GM23338 (cell line): ENCODE results near the gene ENPP4. TPM values are rescaled to one million over a fixed set of nuclear protein-coding genes. Genes with fewer than 3 reads are reported as not detected.

Source experiments
- ATAC-seq: fragments of 200-7000 bp; cut with Tn5 transposase; 3 replicates; pipeline ENCODE4 v1.9.1; 2020
- DNase-seq: peaks from one replicate; pipeline ENCODE4 v3.0.0-alpha.2; 2015; ENCODE audit warnings: low spot score
- H2AFZ ChIP-seq: fragments of 200-600 bp; sonication (generic); 2 replicates; pipeline ENCODE4 v1.8.0; 2016; ENCODE audit warnings: antibody characterized with exemption, mild to moderate bottlenecking, moderate library complexity
- H3F3A ChIP-seq: fragments of 200-600 bp; sonication (generic); replicated peaks from 2 replicates; pipeline ENCODE4 v1.8.0; 2017; ENCODE audit warnings: antibody characterized with exemption, mixed run types, low read depth
- H3K27ac ChIP-seq: fragments of 200-600 bp; sonication (generic); 2 replicates; pipeline ENCODE4 v1.6.1; 2016; ENCODE audit warnings: low read depth
- H3K27me3 ChIP-seq: fragments of 200-600 bp; sonication (generic); 2 replicates; pipeline ENCODE4 v1.8.0; 2016; ENCODE audit warnings: mild to moderate bottlenecking, mixed run types, moderate library complexity; ENCODE audit not compliant: insufficient read depth
- H3K36me3 ChIP-seq: fragments of 200-600 bp; sonication (generic); 2 replicates; pipeline ENCODE4 v1.8.0; 2016; ENCODE audit warnings: mild to moderate bottlenecking; ENCODE audit not compliant: insufficient read depth
- H3K4me1 ChIP-seq: fragments of 200-600 bp; sonication (generic); 2 replicates; pipeline ENCODE4 v1.8.0; 2016; ENCODE audit warnings: mild to moderate bottlenecking, moderate library complexity; ENCODE audit not compliant: insufficient read depth
- H3K4me2 ChIP-seq: fragments of 200-600 bp; sonication (generic); 2 replicates; pipeline ENCODE4 v1.7.1; 2017; ENCODE audit warnings: mixed run types
- H3K4me3 ChIP-seq: fragments of 200-600 bp; sonication (generic); 2 replicates; pipeline ENCODE4 v1.6.1; 2016; ENCODE audit warnings: mixed run types
- H3K79me2 ChIP-seq: fragments of 200-600 bp; sonication (generic); replicated peaks from 2 replicates; pipeline ENCODE4 v1.8.0; 2017; ENCODE audit warnings: mild to moderate bottlenecking; ENCODE audit not compliant: insufficient read depth
- H3K9me2 ChIP-seq: fragments of 200-600 bp; sonication (generic); 2 replicates; pipeline ENCODE4 v1.8.0; 2017; ENCODE audit not compliant: insufficient read depth
- H4K20me1 ChIP-seq: fragments of 200-600 bp; sonication (generic); replicated peaks from 2 replicates; pipeline ENCODE4 v1.8.0; 2017; ENCODE audit warnings: mild to moderate bottlenecking; ENCODE audit not compliant: insufficient read depth
- H3K27ac Mint-ChIP-seq: 2 replicates; pipeline ENCODE4 v1.8.0; 2020; ENCODE audit warnings: inconsistent platforms, mild to moderate bottlenecking, moderate library complexity, mixed read lengths
- H3K27me3 Mint-ChIP-seq: 3 replicates; pipeline ENCODE4 v1.8.0; 2022; ENCODE audit warnings: low read depth, mild to moderate bottlenecking, moderate library complexity, mixed read lengths, inconsistent platforms; ENCODE audit not compliant: insufficient read depth, poor library complexity
- H3K36me3 Mint-ChIP-seq: 3 replicates; pipeline ENCODE4 v1.8.0; 2021; ENCODE audit warnings: low read depth, mild to moderate bottlenecking, inconsistent platforms, moderate library complexity, mixed read lengths
- H3K4me1 Mint-ChIP-seq: 3 replicates; pipeline ENCODE4 v1.8.0; 2020; ENCODE audit warnings: mild to moderate bottlenecking, inconsistent platforms, mixed read lengths
- H3K4me3 Mint-ChIP-seq: 3 replicates; pipeline ENCODE4 v1.8.0; 2021; ENCODE audit warnings: moderate library complexity, mild to moderate bottlenecking, inconsistent platforms, mixed read lengths
- H3K9me3 Mint-ChIP-seq: 3 replicates; pipeline ENCODE4 v1.8.0; 2020; ENCODE audit warnings: moderate library complexity, mild to moderate bottlenecking, inconsistent platforms, mixed read lengths
- CREB1 ChIP-seq: fragments of 250-450 bp; sonication (Bioruptor Pico); IDR thresholded peaks from 2 replicates; pipeline ENCODE4 v1.5.0; 2020; ENCODE audit warnings: low read depth, mild to moderate bottlenecking, moderate library complexity
- CTCF ChIP-seq, 2 experiments: fragments of 200-600 bp in 1 of 2; sonication (generic) in 1 of 2; conservative IDR thresholded peaks; 2 replicates each; pipeline versions ENCODE4 v1.5.1 to v1.6.1; 2016 to 2017; ENCODE audit warnings: antibody characterized with exemption in 2 of 2, low read depth in 2 of 2, mild to moderate bottlenecking in 2 of 2, moderate library complexity in 1 of 2
- ETS1 ChIP-seq: IDR thresholded peaks from 2 replicates; pipeline ENCODE4 v1.6.1; 2016; ENCODE audit warnings: antibody characterized with exemption
- EZH2 ChIP-seq: fragments of 200-600 bp; sonication (generic); IDR thresholded peaks from one replicate; pipeline ENCODE4 v1.8.0; 2017; ENCODE audit warnings: antibody characterized with exemption, mild to moderate bottlenecking, low read depth; ENCODE audit not compliant: unreplicated experiment
- EZH2phosphoT487 ChIP-seq: fragments of 200-600 bp; sonication (generic); IDR thresholded peaks from one replicate; pipeline ENCODE4 v1.8.1; 2018; ENCODE audit warnings: antibody characterized with exemption; ENCODE audit not compliant: unreplicated experiment
- JUNB ChIP-seq: IDR thresholded peaks from one replicate; pipeline ENCODE4 v1.6.1; 2016; ENCODE audit warnings: antibody characterized with exemption; ENCODE audit not compliant: unreplicated experiment
- NANOG ChIP-seq: IDR thresholded peaks from 2 replicates; pipeline ENCODE4 v1.6.1; 2016; ENCODE audit warnings: antibody characterized with exemption, borderline replicate concordance
- POLR2AphosphoS5 ChIP-seq: IDR thresholded peaks from 2 replicates; pipeline ENCODE4 v1.6.1; 2016; ENCODE audit warnings: antibody characterized with exemption, low read depth
- REST ChIP-seq: IDR thresholded peaks from one replicate; pipeline ENCODE4 v1.6.1; 2018; ENCODE audit warnings: antibody characterized with exemption; ENCODE audit not compliant: unreplicated experiment
- STAT1 ChIP-seq: IDR thresholded peaks from one replicate; pipeline ENCODE4 v1.6.1; 2016; ENCODE audit warnings: antibody characterized with exemption; ENCODE audit not compliant: unreplicated experiment
- ZNF114 ChIP-seq: fragments of 250-450 bp; sonication (Bioruptor Pico); IDR thresholded peaks from 2 replicates; pipeline ENCODE4 v1.5.0; 2020; ENCODE audit warnings: mild to moderate bottlenecking, moderate library complexity
- ZNF331 ChIP-seq: fragments of 250-450 bp; sonication (Bioruptor Pico); IDR thresholded peaks from 2 replicates; pipeline ENCODE4 v1.5.0; 2020; ENCODE audit warnings: low read depth, mild to moderate bottlenecking, moderate library complexity
- ZNF462 ChIP-seq: fragments of 250-450 bp; sonication (Bioruptor Pico); IDR thresholded peaks from 2 replicates; pipeline ENCODE4 v1.5.0; 2020; ENCODE audit warnings: mild to moderate bottlenecking, moderate library complexity
- polyA plus RNA-seq: library from polyadenylated mRNA; unstranded; fragments of >200 nt; fragmentation: Nextera tagmentation; extraction: Ambion mirVana; gene quantifications from 2 replicates; pipeline ENCODE4 v1.2.1, GENCODE V29; 2016
- total RNA-seq: library from RNA; depleted of rRNA; stranded (reverse); fragments of >200 nt; shearing (Covaris generic); gene quantifications from 2 replicates; pipeline ENCODE4 v1.2.3, GENCODE V29; 2014

Gene ENPP4
- total and polyA plus RNA-seq, 2 experiments from 2014 or later = 2.2 to 4.4 TPM

GRCh38 chr6:46116289-46116688 lies 13.5 kb upstream of the ENPP4 start:
- Histone ChIP-seq H3K9me2 (peaks cover 3% of the 10 kb centered on the region; the same call in 1 of the 2 replicates), H3K27ac (no peak overlapping the region), H3K79me2 (no peaks in the 10 kb centered on the region), H3K27me3 (no peaks in the 10 kb centered on the region), H3K36me3 (no peaks in the 10 kb centered on the region), H3F3A (no peaks in the 10 kb centered on the region), H3K4me3 (no peak overlapping the region), H4K20me1 (no peaks in the 10 kb centered on the region), H3K4me1 (peaks cover 7% of the 10 kb centered on the region; the same call in 1 of the 2 replicates), H3K4me2 (no peak overlapping the region), H2AFZ (no peak overlapping the region)
- H3K27me3 Mint-ChIP-seq = peaks cover 3% of the 10 kb centered on the region
- peaks cover 24% of the 10 kb centered on the region for H3K36me3 Mint-ChIP-seq
- H3K27ac Mint-ChIP-seq = no peak overlapping the region
- H3K9me3 Mint-ChIP-seq = peaks cover 25% of the 10 kb centered on the region
- TF ChIP-seq STAT1 (no peak), EZH2 (no peak), ZNF331 (CRISPR knock-in tag) (no peak), ZNF114 (CRISPR knock-in tag) (no peak), NANOG (no peak), ETS1 (no peak), CTCF (conservative IDR thresholded peaks at IDR 0.05; ENCODE audit: low read depth in 2 of 2) (no peak), POLR2AphosphoS5 (no peak), EZH2phosphoT487 (no peak), ZNF462 (CRISPR knock-in tag) (no peak), CREB1 (CRISPR knock-in tag) (no peak), JUNB (no peak), REST (no peak)
- ATAC-seq (no peak), DNase-seq (no peak)
- H3K4me1 Mint-ChIP-seq = peaks cover 11% of the 10 kb centered on the region
- H3K4me3 Mint-ChIP-seq = no peak overlapping the region
